ENCODE results near the gene SLC25A33. TPM values are rescaled to one million over a fixed set of nuclear protein-coding genes. Genes with fewer than 3 reads are reported as not detected.
"Not testable (repeated sequence)": the region's sequence is repeated elsewhere in the genome, so short reads cannot be mapped to it uniquely, and the experiment has no call there.

The SLC25A33 gene
- total RNA-seq, 4 donors from 2014 or later: 4.9 to 12.5 (median 6.6) TPM

DNA sequence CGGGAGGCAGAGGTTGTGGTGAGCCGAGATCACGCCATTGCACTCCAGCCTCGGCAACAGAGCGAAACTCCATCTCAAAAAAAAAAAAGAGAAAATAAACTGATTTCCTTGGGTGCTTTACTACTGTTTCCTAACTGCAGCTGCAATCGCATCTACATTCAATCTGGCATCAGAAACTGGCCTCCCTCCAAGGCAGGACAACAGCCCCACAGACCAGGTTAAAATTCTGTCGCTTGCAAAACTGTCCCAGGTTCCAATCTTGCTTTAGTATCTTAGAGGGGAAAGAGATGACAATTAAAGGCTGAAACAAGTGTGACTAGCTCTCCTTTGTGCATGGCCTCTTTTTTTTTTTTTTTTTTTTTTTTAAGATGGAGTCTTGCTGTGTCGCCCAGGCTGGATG is 32.4 kb upstream of the SLC25A33 start:
- intact Hi-C loops (cut with DNase I; ENCODE audit: low total_unique reads) (no loop called here), in situ Hi-C loops (cut with MboI; ENCODE audit: low pct_ligation_motif_present in 1 of 4, low pct_unique_long_range_greater_than_20kb in 1 of 4, low sequenced_read_pairs in 3 of 4) (loop anchor here in 1 of 4 donors (10.0 kb wide), 1 partner anchor 58 kb away; no protein-coding TSS in a partner anchor)
- Histone ChIP-seq H3K9me3 (no peaks in the 10 kb centered on the region), H3K4me3 (no peak overlapping the region), H3K27ac (no peak overlapping the region), H3K27me3 (no peaks in the 10 kb centered on the region), H3K4me1 (no peaks in the 10 kb centered on the region), H3K36me3 (no peaks in the 10 kb centered on the region)
- no peak for DNase-seq
- TF ChIP-seq EP300 (IDR thresholded peaks at IDR 0.05; ENCODE audit: low read depth) (no peak), POLR2A (IDR thresholded peaks at IDR 0.05) (no peak), POLR2AphosphoS5 (IDR thresholded peaks at IDR 0.05) (no peak)
- TF ChIP-seq, protein P1, sequence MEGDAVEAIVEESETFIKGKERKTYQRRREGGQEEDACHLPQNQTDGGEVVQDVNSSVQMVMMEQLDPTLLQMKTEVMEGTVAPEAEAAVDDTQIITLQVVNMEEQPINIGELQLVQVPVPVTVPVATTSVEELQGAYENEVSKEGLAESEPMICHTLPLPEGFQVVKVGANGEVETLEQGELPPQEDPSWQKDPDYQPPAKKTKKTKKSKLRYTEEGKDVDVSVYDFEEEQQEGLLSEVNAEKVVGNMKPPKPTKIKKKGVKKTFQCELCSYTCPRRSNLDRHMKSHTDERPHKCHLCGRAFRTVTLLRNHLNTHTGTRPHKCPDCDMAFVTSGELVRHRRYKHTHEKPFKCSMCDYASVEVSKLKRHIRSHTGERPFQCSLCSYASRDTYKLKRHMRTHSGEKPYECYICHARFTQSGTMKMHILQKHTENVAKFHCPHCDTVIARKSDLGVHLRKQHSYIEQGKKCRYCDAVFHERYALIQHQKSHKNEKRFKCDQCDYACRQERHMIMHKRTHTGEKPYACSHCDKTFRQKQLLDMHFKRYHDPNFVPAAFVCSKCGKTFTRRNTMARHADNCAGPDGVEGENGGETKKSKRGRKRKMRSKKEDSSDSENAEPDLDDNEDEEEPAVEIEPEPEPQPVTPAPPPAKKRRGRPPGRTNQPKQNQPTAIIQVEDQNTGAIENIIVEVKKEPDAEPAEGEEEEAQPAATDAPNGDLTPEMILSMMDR (IDR thresholded peaks at IDR 0.05): no peak
- 67 to 84% methylated on average over 2 to 8 of the region's 8 CpGs for WGBS, 2 donors (ENCODE audit: low coverage in 1 of 2)

DNA sequence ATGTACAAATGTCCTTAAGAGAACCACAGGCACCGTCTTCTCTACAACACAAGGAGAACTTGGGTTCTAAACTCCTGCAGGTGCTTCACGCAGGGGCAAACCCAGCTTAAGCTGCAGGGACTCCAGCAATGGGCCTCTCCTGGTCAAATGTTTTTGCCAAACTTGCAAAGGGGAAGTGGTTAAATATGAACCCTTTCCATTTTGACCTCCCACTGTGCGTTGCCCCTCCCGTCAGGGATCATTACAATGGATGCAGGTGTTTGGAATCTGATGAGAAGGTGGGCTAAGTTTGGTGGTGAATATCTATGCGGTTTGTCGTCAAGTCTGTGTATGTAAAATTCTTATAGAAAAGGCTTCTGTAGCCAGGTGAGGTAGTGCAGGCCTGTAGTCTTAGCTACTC is 29.1 kb upstream of the SLC25A33 start:
- no peak overlapping the region for H3K4me3 ChIP-seq
- H3K4me1 ChIP-seq: no peaks in the 10 kb centered on the region
- 87 to 96% methylated on average over 3 to 6 of the region's 6 CpGs for WGBS, 2 donors (ENCODE audit: low coverage in 1 of 2)
- DNase-seq: no peak
- in situ Hi-C loops (cut with MboI; ENCODE audit: low pct_ligation_motif_present in 1 of 4, low pct_unique_long_range_greater_than_20kb in 1 of 4, low sequenced_read_pairs in 3 of 4) (no loop called here), intact Hi-C loops (cut with DNase I; ENCODE audit: low total_unique reads) (no loop called here)
- H3K36me3 ChIP-seq: no peaks in the 10 kb centered on the region
- no peaks in the 10 kb centered on the region for H3K27me3 ChIP-seq
- no peaks in the 10 kb centered on the region for H3K9me3 ChIP-seq
- H3K27ac ChIP-seq: no peak overlapping the region
- TF ChIP-seq, protein P1 (IDR thresholded peaks at IDR 0.05): no peak
- TF ChIP-seq POLR2AphosphoS5 (IDR thresholded peaks at IDR 0.05): no peak
- TF ChIP-seq EP300 (IDR thresholded peaks at IDR 0.05; ENCODE audit: low read depth): no peak
- TF ChIP-seq POLR2A (IDR thresholded peaks at IDR 0.05): no peak

DNA sequence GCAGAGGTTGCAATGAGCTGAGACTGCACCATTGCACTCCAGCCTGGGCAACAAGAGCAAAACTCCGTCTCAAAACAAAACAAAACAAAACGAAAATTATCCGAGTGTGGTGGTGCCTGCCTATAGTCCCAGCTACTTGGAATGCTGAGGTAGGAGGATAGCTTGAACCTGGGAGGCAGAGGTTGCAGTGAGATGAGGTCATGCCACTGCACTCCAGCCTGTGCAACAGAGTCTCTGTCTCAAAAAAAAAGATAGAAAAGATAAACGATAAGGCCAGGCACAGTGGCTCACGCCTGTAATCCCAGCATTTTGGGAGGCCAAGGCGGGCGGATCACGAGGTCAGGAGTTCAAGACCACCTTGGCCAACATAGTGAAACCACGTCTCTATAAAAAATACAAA is 23.7 kb upstream of the SLC25A33 start:
- H3K9me3 ChIP-seq; intact Hi-C loops (cut with DNase I; ENCODE audit: low total_unique reads); in situ Hi-C loops (cut with MboI; ENCODE audit: low pct_ligation_motif_present in 1 of 4, low pct_unique_long_range_greater_than_20kb in 1 of 4, low sequenced_read_pairs in 3 of 4); DNase-seq; H3K27me3 ChIP-seq; H3K4me1 ChIP-seq; H3K4me3 ChIP-seq; H3K36me3 ChIP-seq; H3K27ac ChIP-seq: not testable (repeated sequence)
- 83 to 84% methylated on average over 4 to 9 of the region's 9 CpGs for WGBS, 2 donors (ENCODE audit: low coverage in 1 of 2)

DNA sequence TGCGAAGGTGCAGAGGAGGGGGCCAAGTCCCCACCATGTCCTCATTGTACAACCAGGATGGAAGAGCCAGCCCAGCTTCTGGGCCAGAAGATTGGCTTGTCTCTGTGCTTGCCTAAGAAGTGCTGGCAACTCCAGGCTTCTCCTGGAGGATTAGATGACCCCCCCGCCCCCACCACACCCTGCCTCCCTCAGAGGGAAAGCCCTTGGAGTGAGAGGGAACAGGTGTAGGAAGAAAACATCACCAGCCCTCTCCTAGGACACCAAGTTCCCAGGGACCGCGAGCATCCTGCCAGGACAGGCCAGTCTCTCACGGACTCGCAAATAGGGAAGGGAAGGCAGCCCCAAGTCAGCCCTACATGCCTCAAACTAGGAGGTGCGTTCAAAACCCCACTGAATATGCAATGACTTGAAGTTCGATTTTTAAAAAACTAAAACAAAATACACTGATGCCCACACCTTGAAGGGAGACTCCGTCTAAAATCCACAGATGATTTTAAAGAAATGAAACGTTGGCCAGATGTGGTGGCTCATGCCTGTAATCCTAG is 20.7 kb upstream of the SLC25A33 start:
- Histone ChIP-seq H3K36me3 (no peaks in the 10 kb centered on the region), H3K4me1 (no peaks in the 10 kb centered on the region), H3K27me3 (no peaks in the 10 kb centered on the region), H3K9me3 (no peaks in the 10 kb centered on the region), H3K4me3 (no peak overlapping the region), H3K27ac (no peak overlapping the region)
- in situ Hi-C loops (cut with MboI; ENCODE audit: low pct_ligation_motif_present in 1 of 4, low pct_unique_long_range_greater_than_20kb in 1 of 4, low sequenced_read_pairs in 3 of 4) (no loop called here), intact Hi-C loops (cut with DNase I; ENCODE audit: low total_unique reads) (no loop called here)
- no peak for TF ChIP-seq POLR2AphosphoS5 (IDR thresholded peaks at IDR 0.05)
- TF ChIP-seq POLR2A (IDR thresholded peaks at IDR 0.05): no peak
- no peak for TF ChIP-seq EP300 (IDR thresholded peaks at IDR 0.05; ENCODE audit: low read depth)
- TF ChIP-seq, protein P1 (IDR thresholded peaks at IDR 0.05): no peak
- no peak for DNase-seq
- WGBS, 2 donors (ENCODE audit: low coverage in 1 of 2): 78 to 81% methylated on average over 3 to 10 of the region's 10 CpGs

DNA sequence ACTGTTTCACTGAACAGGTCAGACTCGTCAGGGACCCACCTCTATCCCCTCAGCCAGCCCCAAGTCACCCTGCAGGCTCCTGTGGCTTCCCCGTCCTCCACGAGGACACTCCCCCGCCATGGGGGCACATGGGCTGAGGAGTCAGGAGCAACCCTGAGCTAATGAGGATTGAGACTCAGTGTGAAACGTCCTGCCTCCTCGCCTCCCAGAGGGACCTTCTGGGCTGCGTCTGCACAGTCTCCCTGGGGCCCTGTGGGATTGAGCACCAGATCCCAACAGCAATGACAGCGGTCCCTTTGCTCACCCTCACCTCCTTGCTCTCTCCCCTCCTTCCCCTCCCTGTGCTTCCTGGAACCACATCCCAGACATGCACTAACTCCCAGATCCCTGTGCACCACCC is 18.9 kb upstream of the SLC25A33 start:
- no peak for DNase-seq
- in situ Hi-C loops (cut with MboI; ENCODE audit: low pct_ligation_motif_present in 1 of 4, low pct_unique_long_range_greater_than_20kb in 1 of 4, low sequenced_read_pairs in 3 of 4): no loop called here

More for the DNA sequence above, 18.9 kb upstream of the SLC25A33 start:
- Histone ChIP-seq H3K36me3 (no peaks in the 10 kb centered on the region), H3K27ac (no peak overlapping the region), H3K4me1 (no peaks in the 10 kb centered on the region), H3K9me3 (no peaks in the 10 kb centered on the region), H3K27me3 (no peaks in the 10 kb centered on the region), H3K4me3 (no peak overlapping the region)
- 64% methylated on average over 8 of the region's 8 CpGs; no CpG with 5 or more reads in 1 of the 2 donors for whole genome bisulfite sequencing, 2 donors (ENCODE audit: low coverage in 1 of 2)
- TF ChIP-seq POLR2A (IDR thresholded peaks at IDR 0.05) (no peak), EP300 (IDR thresholded peaks at IDR 0.05; ENCODE audit: low read depth) (no peak), POLR2AphosphoS5 (IDR thresholded peaks at IDR 0.05) (no peak)
- TF ChIP-seq, protein P1 (IDR thresholded peaks at IDR 0.05): no peak
- intact Hi-C loops (cut with DNase I; ENCODE audit: low total_unique reads): no loop called here

All from transverse colon (tissue), 4 donors.